ENCODE results near the gene ATP6V0C.

The ATP6V0C gene

GRCh38 chr16:2493605-2494004 is 20.1 kb upstream of the ATP6V0C start:
- DNase-seq (ENCODE audit: low read depth): no peak

GRCh38 chr16:2494616-2495015 is 19.1 kb upstream of the ATP6V0C start:
- no peak for DNase-seq (ENCODE audit: low read depth)

DNA sequence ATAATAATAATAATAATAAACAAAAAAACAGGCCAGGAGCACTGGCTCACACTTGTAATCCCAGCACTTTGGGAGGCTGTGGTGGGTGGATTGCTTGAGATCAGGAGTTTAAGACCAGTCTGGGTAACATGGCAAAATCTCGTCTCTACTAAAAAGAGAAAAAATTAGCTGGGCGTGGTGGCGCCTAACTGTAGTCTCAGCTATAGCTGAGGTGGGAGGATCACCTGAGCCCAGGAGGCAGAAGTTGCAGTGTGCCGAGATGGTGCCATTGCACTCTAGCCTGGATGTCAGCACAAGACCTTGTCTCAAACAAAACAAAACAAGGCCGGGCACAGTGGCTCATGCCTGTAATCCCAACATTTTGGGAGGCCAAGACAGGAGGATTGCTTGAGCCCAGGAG is 18.7 kb upstream of the ATP6V0C start:
- DNase-seq (ENCODE audit: low read depth): no peak

DNA sequence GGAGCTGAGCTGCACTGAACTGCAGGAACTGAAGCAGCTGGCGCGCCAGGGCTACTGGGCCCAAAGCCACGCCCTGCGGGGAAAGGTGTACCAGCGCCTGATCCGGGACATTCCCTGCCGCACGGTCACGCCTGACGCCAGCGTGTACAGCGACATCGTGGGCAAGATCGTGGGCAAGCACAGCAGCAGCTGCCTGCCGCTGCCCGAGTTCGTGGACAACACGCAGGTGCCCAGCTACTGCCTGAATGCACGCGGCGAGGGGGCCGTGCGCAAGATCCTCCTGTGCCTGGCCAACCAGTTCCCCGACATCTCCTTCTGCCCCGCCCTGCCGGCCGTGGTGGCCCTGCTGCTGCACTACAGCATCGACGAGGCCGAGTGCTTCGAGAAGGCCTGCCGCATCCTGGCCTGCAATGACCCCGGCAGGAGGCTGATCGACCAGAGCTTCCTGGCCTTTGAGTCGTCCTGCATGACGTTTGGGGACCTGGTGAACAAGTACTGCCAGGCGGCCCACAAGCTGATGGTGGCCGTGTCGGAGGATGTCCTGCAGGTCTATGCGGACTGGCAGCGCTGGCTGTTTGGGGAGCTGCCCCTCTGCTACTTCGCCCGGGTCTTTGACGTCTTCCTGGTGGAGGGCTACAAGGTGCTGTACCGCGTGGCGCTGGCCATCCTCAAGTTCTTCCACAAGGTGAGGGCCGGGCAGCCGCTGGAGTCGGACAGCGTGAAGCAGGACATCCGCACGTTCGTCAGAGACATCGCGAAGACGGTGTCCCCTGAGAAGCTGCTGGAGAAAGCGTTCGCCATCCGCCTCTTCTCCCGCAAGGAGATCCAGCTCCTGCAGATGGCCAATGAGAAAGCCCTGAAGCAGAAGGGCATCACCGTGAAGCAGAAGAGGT is 17.3 kb upstream of the ATP6V0C start:
- DNase-seq (ENCODE audit: low read depth): no peak

DNA sequence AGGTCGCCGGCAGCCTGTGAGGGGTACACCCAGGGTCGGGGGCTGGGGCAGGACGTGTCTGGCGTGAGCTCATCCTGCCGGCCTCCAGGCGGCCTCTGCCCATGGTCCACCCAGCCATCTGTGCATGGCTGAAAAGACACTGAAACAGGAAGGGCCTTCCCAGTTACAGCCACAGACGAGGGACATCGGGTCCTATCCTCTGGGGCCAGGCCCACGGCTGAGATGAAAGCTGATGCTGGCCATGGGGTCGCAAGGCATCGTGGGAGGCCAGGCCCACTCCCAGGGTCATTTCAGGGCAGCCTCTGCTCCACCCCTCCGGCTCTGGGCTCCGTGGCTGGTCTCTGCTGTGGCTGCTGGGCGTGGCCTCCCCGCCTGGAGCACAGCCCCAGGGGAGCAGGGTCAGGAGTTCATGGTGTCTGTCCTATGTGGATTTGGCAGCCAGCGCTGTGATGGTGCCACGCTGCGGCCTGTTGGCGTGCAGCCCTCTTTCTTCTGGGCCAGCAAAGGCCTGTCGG is 16.6 kb upstream of the ATP6V0C start:
- DNase-seq (ENCODE audit: low read depth): no peak

DNA sequence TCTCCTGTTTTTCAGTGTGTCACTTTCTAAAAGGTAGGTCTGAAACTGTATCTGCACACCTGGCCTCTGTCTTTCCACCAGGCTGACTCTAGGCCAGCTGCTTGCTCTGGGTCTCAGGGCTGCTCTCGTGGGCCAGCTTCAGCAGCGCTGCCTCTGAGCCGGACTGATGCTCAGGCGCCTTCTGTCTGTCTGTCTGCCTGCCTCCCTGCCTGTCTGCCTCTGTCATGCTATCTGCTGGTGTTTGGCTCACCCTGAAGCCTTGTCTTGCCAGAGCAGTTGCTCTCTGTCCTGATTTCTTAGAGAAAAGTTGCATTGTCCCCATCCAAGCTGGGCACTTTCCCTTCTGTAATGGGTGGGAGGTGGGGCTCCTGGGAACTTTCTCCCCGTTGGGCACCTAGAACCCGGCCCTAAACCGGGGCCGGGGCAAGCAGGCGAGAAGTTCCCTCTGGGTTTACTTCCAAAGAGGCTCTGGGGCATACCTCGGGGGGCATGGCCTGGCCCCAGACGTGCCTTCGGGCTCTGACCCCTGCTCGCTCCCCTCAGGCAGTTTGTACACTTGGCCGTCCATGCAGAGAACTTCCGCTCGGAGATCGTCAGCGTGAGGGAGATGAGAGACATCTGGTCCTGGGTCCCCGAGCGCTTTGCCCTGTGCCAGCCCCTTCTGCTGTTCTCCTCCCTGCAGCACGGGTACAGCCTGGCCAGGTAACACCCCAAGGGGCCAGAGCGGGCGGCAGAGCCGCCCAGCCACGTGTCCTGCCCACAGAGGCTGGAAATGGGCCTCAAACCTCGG is 15.9 kb upstream of the ATP6V0C start:
- no peak for DNase-seq (ENCODE audit: low read depth)

DNA sequence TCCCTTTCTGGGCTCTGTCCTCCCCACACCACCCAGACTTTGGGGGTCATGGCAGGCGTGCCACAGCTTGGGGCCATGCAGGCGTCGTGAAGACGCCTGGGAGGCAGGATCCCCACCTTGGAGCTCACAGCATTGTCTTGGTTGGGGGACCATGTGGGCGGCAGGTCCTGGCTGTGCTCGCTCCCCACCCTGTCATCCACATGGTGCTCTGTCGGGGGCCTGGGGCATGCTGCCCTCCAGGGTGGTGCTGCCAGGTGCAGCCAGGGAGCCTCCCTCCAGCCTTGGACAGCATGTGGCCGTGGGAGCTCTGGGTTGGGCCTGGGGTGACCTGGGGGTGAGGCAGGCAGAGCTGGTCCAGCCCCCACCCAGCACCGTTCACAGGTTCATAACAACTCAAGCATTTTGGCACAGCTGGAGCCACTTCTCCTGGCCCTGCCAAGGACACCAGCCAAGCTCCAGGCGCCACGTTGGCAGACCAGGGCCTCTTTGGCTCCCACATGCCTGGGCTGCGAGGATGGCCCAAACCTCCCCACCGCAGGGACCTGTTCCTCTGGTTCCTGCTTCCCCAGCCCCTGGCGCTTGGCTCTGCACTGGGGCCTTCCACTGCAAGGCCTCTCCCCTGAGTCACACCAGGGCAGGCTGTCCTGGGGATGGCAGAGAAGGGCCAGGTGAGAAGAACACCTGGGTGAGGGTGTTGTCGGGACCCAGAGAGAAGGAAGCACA is 15.1 kb upstream of the ATP6V0C start:
- DNase-seq (ENCODE audit: low read depth): no peak

DNA sequence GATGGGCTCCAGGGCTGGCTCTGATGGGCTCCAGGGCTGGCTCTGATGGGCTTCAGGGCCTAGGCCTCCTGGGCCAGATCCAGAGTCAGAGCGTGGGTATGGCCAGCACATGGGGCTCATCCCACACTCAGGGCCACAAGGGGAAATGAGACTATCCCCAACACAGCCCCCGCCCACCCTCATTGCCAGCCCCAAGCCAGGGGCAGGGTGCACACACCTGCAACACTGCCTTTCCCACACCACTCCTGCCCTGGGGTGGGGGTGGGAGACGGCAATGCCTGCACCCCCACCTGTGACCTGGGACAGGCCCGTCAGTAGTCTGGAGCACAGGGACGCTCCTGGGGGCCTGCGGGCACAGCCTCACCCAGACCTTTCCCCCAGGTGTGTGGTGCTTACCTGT is 14.3 kb upstream of the ATP6V0C start:
- DNase-seq (ENCODE audit: low read depth): no peak

GRCh38 chr16:2499890-2500429 is 13.8 kb upstream of the ATP6V0C start:
- DNase-seq (ENCODE audit: low read depth): no peak

GRCh38 chr16:2500430-2500917 is 13.3 kb upstream of the ATP6V0C start:
- no peak for DNase-seq (ENCODE audit: low read depth)

- DNase-seq (ENCODE audit: low read depth): no peak
These were observed 12.6 kb upstream of the ATP6V0C start for GRCh38 chr16:2500918-2501750.

- no peak for DNase-seq (ENCODE audit: low read depth)
These were observed 11.5 kb upstream of the ATP6V0C start for GRCh38 chr16:2501946-2502895.

DNA sequence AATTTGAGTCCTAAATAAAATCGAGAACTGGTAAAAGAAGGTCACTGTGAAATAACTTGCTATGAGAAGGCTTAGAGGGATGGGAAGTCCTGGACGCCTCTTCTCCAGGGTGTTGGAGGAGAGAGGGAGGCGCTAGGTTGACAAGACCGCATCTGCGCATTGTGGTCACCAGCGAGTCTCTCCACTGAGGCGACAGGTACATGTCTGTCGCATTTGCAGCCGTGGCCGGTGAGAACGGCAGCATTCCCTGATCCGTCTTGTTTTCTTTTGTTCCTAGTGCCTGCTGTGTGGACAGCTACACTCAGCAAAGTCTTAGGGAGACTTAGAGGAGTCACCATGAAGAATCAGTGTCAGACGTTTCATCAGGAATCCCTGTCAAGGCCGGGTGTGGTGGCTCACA is 8.1 kb upstream of the ATP6V0C start:
- no peak for DNase-seq (ENCODE audit: low read depth)

DNA sequence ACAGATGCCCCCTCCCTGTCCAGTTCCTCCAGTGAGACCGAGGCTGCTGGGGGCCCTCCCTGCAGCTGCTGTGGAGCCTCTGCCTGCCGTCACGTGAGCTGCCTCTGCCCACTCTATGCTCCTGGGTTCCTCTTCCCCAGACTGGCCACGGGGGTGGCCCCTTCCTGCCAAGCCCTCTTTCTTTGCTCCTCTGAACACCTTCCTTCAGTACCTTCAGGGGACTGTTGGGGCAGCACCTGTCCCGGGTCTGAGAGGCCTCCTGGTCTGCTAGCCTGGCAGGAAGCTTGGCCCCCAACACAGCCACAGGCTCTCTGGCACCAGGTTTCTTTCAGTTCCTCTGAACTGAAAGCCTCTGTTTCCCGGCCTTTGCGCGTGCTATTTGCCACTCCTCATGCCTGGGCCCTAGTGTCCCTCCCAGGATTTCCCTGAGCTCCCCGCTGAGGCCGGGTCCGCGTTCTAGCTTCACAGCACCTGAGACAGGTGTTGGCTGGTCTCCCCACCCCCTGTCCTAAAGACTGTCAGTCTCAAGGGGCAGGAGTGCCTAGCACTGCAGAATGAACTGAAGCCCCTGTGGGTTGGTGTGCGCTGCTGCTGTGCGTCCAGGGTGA is 6.6 kb upstream of the ATP6V0C start:
- DNase-seq (ENCODE audit: low read depth): no peak

DNA sequence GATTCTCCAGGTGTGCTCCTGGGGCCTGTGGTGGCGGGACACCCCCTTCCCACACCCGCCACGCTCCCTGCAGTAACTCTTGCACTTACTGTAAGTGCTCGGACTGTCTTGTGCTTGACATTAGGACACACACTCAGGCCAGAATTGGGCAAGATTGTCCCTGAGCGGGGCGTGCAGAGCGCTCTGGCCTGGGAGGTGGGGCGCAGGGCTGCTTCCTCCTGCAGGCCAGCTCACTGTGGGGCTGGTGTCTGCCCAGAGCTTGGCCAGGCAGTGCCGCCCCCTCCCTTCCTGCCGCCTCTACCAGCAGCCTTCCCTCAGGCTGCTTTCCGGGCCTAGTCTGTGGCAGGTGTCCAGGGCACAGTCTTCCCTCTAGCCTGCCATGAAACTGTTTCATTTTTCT is 6.1 kb upstream of the ATP6V0C start:
- no peak for DNase-seq (ENCODE audit: low read depth)

- DNase-seq (ENCODE audit: low read depth): no peak
These were observed 4.9 kb upstream of the ATP6V0C start for GRCh38 chr16:2508722-2509400.

DNA sequence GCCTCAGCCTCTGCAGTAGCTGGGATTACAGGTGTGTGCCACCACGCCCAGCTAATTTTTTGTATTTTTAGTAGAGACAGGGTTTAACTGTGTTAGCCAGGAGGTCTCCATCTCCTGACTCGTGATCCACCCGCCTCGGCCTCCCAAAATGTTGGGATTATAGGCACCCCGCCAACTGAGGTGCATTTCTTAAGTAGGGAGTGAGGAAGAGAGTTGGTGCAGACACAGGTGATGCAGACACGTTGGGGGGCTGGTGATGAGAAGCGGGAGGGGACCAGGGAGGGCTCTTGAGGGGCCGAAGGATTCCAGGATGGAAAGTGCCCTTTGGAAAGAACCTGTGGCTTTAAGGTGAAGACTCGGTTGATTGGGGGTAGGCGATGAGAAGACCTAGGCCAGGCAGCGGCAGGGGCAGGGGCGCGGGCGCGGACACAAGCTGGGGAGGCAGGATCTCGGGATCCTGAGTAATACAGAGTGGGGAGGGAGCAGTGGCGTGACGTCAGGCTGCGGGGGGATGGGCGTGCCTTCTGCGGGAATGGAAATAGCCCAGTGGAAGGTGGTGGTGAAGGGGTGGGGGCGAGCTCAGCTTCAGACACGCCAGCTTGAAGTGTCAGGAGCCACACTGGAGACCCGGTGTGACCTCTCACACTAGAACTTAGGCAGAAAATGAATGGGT is 2.5 kb upstream of the ATP6V0C start:
- DNase-seq (ENCODE audit: low read depth): peak; percentile 72

Measured in stromal cell of bone marrow (primary cell).